ENCODE results near the gene PLCB1. TPM values are rescaled to one million over a fixed set of nuclear protein-coding genes. Genes with fewer than 3 reads are reported as not detected.

Gene PLCB1
- polyA plus RNA-seq, 4 donors: 1.8 to 5.4 (median 2.0) TPM

- FAIRE-seq: no peak
Observed at GRCh38 chr20:8917084-8917483, 785.0 kb downstream of the PLCB1 start.

GRCh38 chr20:8918145-8918544 is 786.1 kb downstream of the PLCB1 start:
- WGBS, 3 donors: 85 to 93% (median 86%) methylated on average over 3 of the region's 3 CpGs
- Histone ChIP-seq H3K36me3 (ENCODE audit: control insufficient read depth in 3 of 3, insufficient read depth in 2 of 3, low read depth in 1 of 3, low read length in 3 of 3) (no peaks in the 10 kb centered on the region), H3K27me3 (ENCODE audit: control insufficient read depth in 3 of 3, insufficient read depth in 3 of 3, low read length in 3 of 3) (no peaks in the 10 kb centered on the region), H3K9me3 (ENCODE audit: control insufficient read depth in 2 of 2, insufficient read depth in 1 of 2, low read depth in 1 of 2, low read length in 1 of 2) (peaks cover 0 to 3% of the 10 kb centered on the region in 2 donors), H3K4me1 (ENCODE audit: control insufficient read depth in 3 of 3, insufficient read depth in 2 of 3, low read depth in 1 of 3, low read length in 2 of 3) (no peaks in the 10 kb centered on the region), H3K4me3 (ENCODE audit: low read depth in 1 of 3, low read length in 3 of 3) (no peak overlapping the region), H3K27ac (ENCODE audit: low read depth in 1 of 3, low read length in 2 of 3) (no peak overlapping the region)
- no peak for DNase-seq
- FAIRE-seq: no peak

More at GRCh38 chr20:8917084-8917483, 785.0 kb downstream of the PLCB1 start:
- Histone ChIP-seq H3K36me3 (ENCODE audit: control insufficient read depth in 3 of 3, insufficient read depth in 2 of 3, low read depth in 1 of 3, low read length in 3 of 3) (no peaks in the 10 kb centered on the region), H3K4me3 (ENCODE audit: low read depth in 1 of 3, low read length in 3 of 3) (no peak overlapping the region), H3K27ac (ENCODE audit: low read depth in 1 of 3, low read length in 2 of 3) (no peak overlapping the region), H3K4me1 (ENCODE audit: control insufficient read depth in 3 of 3, insufficient read depth in 2 of 3, low read depth in 1 of 3, low read length in 2 of 3) (no peaks in the 10 kb centered on the region), H3K27me3 (ENCODE audit: control insufficient read depth in 3 of 3, insufficient read depth in 3 of 3, low read length in 3 of 3) (no peaks in the 10 kb centered on the region), H3K9me3 (ENCODE audit: control insufficient read depth in 2 of 2, insufficient read depth in 1 of 2, low read depth in 1 of 2, low read length in 1 of 2) (peaks cover 0 to 3% of the 10 kb centered on the region in 2 donors)
- no peak for DNase-seq

- 53 to 73% (median 70%) methylated on average over 2 of the region's 2 CpGs for WGBS, 3 donors
- no peaks in the 10 kb centered on the region for H3K27me3 ChIP-seq (ENCODE audit: control insufficient read depth in 3 of 3, insufficient read depth in 3 of 3, low read length in 3 of 3)
- H3K9me3 ChIP-seq (ENCODE audit: control insufficient read depth in 2 of 2, insufficient read depth in 1 of 2, low read depth in 1 of 2, low read length in 1 of 2): peaks cover 0 to 3% of the 10 kb centered on the region in 2 donors
- no peak overlapping the region for H3K4me3 ChIP-seq (ENCODE audit: low read depth in 1 of 3, low read length in 3 of 3)
- H3K4me1 ChIP-seq (ENCODE audit: control insufficient read depth in 3 of 3, insufficient read depth in 2 of 3, low read depth in 1 of 3, low read length in 2 of 3): no peaks in the 10 kb centered on the region
- FAIRE-seq (no peak), DNase-seq (no peak)
- H3K27ac ChIP-seq (ENCODE audit: low read depth in 1 of 3, low read length in 2 of 3): no peak overlapping the region
- no peaks in the 10 kb centered on the region for H3K36me3 ChIP-seq (ENCODE audit: control insufficient read depth in 3 of 3, insufficient read depth in 2 of 3, low read depth in 1 of 3, low read length in 3 of 3)
Observed at GRCh38 chr20:8924539-8924938, 792.5 kb downstream of the PLCB1 start.

GRCh38 chr20:8930726-8931125 is 798.7 kb downstream of the PLCB1 start:
- H3K9me3 ChIP-seq (ENCODE audit: control insufficient read depth in 2 of 2, insufficient read depth in 1 of 2, low read depth in 1 of 2, low read length in 1 of 2): no peaks in the 10 kb centered on the region

GRCh38 chr20:8932192-8933165 is 800.4 kb downstream of the PLCB1 start:
- H3K36me3 ChIP-seq (ENCODE audit: control insufficient read depth in 3 of 3, insufficient read depth in 2 of 3, low read depth in 1 of 3, low read length in 3 of 3): no peaks in the 10 kb centered on the region
- no peak overlapping the region for H3K27ac ChIP-seq (ENCODE audit: low read depth in 1 of 3, low read length in 2 of 3)
- no peaks in the 10 kb centered on the region for H3K4me1 ChIP-seq (ENCODE audit: control insufficient read depth in 3 of 3, insufficient read depth in 2 of 3, low read depth in 1 of 3, low read length in 2 of 3)
- no peak for DNase-seq
- no peak overlapping the region for H3K4me3 ChIP-seq (ENCODE audit: low read depth in 1 of 3, low read length in 3 of 3)
- H3K9me3 ChIP-seq (ENCODE audit: control insufficient read depth in 2 of 2, insufficient read depth in 1 of 2, low read depth in 1 of 2, low read length in 1 of 2): no peaks in the 10 kb centered on the region
- WGBS, 3 donors: 48 to 54% (median 51%) methylated on average over 3 of the region's 3 CpGs
- no peaks in the 10 kb centered on the region for H3K27me3 ChIP-seq (ENCODE audit: control insufficient read depth in 3 of 3, insufficient read depth in 3 of 3, low read length in 3 of 3)
- FAIRE-seq: no peak

More at GRCh38 chr20:8930726-8931125, 798.7 kb downstream of the PLCB1 start:
- Histone ChIP-seq H3K4me1 (ENCODE audit: control insufficient read depth in 3 of 3, insufficient read depth in 2 of 3, low read depth in 1 of 3, low read length in 2 of 3) (no peaks in the 10 kb centered on the region), H3K36me3 (ENCODE audit: control insufficient read depth in 3 of 3, insufficient read depth in 2 of 3, low read depth in 1 of 3, low read length in 3 of 3) (no peaks in the 10 kb centered on the region), H3K27ac (ENCODE audit: low read depth in 1 of 3, low read length in 2 of 3) (no peak overlapping the region), H3K4me3 (ENCODE audit: low read depth in 1 of 3, low read length in 3 of 3) (no peak overlapping the region), H3K27me3 (ENCODE audit: control insufficient read depth in 3 of 3, insufficient read depth in 3 of 3, low read length in 3 of 3) (no peaks in the 10 kb centered on the region)
- DNase-seq: no peak
- WGBS, 3 donors: 64 to 68% (median 65%) methylated on average over 2 of the region's 2 CpGs
- no peak for FAIRE-seq

GRCh38 chr20:8933381-8933807 is 801.3 kb downstream of the PLCB1 start:
- H3K4me3 ChIP-seq (ENCODE audit: low read depth in 1 of 3, low read length in 3 of 3): no peak overlapping the region
- H3K9me3 ChIP-seq (ENCODE audit: control insufficient read depth in 2 of 2, insufficient read depth in 1 of 2, low read depth in 1 of 2, low read length in 1 of 2): no peaks in the 10 kb centered on the region
- H3K4me1 ChIP-seq (ENCODE audit: control insufficient read depth in 3 of 3, insufficient read depth in 2 of 3, low read depth in 1 of 3, low read length in 2 of 3): no peaks in the 10 kb centered on the region
- FAIRE-seq: no peak
- DNase-seq: no peak
- no peaks in the 10 kb centered on the region for H3K36me3 ChIP-seq (ENCODE audit: control insufficient read depth in 3 of 3, insufficient read depth in 2 of 3, low read depth in 1 of 3, low read length in 3 of 3)
- H3K27me3 ChIP-seq (ENCODE audit: control insufficient read depth in 3 of 3, insufficient read depth in 3 of 3, low read length in 3 of 3): no peaks in the 10 kb centered on the region
- 29 to 48% (median 37%) methylated on average over 1 of the region's 1 CpG for WGBS, 3 donors
- no peak overlapping the region for H3K27ac ChIP-seq (ENCODE audit: low read depth in 1 of 3, low read length in 2 of 3)

- WGBS, 3 donors: 86 to 88% (median 87%) methylated on average over 4 of the region's 4 CpGs
- H3K4me3 ChIP-seq (ENCODE audit: low read depth in 1 of 3, low read length in 3 of 3): no peak overlapping the region
- H3K27ac ChIP-seq (ENCODE audit: low read depth in 1 of 3, low read length in 2 of 3): no peak overlapping the region
- peaks cover 0 to 4% (median 0%) of the 10 kb centered on the region in 3 donors for H3K27me3 ChIP-seq (ENCODE audit: control insufficient read depth in 3 of 3, insufficient read depth in 3 of 3, low read length in 3 of 3)
- DNase-seq (no peak), FAIRE-seq (no peak)
- H3K9me3 ChIP-seq (ENCODE audit: control insufficient read depth in 2 of 2, insufficient read depth in 1 of 2, low read depth in 1 of 2, low read length in 1 of 2): no peaks in the 10 kb centered on the region
- H3K36me3 ChIP-seq (ENCODE audit: control insufficient read depth in 3 of 3, insufficient read depth in 2 of 3, low read depth in 1 of 3, low read length in 3 of 3): no peaks in the 10 kb centered on the region
- no peaks in the 10 kb centered on the region for H3K4me1 ChIP-seq (ENCODE audit: control insufficient read depth in 3 of 3, insufficient read depth in 2 of 3, low read depth in 1 of 3, low read length in 2 of 3)
Observed at GRCh38 chr20:8934362-8934761, 802.3 kb downstream of the PLCB1 start.
